Esophagus mucosa (tissue), 1 donor: Measurements from ENCODE around the gene BRAT1. TPM values are rescaled to one million over a fixed set of nuclear protein-coding genes. Genes with fewer than 3 reads are reported as not detected.

ENCODE experiments used
- ATAC-seq: fragments of 200-7000 bp; cut with Tn5 transposase; one replicate; pipeline ENCODE4 v1.9.1; 2020
- total RNA-seq: library from RNA; stranded (reverse); gene quantifications from one replicate; pipeline ENCODE4 v1.2.4, GENCODE V29; 2023
- donor health status: DM: yes; HTN: yes; CAD: no.

The BRAT1 gene
- total RNA-seq, 1 donor from 2014 or later = 11.9 TPM

DNA sequence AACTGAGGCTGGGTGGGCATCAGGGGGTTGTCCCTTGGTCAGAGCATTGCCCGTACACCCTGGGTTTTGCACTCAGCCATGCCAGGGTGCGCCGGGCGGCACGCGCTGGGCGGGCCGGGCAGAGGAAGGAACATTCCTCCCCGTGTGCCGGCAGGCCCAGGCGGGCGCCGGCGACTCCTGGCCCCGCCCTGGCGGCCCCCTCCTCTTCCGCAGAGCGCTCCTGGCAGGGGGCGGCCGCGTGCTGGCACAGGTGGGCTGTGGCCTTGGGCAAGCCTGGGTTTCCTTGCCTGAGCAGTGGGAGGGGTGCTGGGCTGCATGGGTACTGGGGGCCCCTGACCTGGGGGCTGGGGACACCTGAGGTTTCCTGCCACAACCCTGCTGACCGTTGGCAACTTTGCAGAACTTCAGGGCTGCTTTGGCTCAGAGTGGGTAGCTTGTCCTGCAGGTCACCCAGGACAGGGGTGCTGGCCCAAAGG, 31.8 kb downstream of the BRAT1 start:
- ATAC-seq = peak; percentile 64

DNA sequence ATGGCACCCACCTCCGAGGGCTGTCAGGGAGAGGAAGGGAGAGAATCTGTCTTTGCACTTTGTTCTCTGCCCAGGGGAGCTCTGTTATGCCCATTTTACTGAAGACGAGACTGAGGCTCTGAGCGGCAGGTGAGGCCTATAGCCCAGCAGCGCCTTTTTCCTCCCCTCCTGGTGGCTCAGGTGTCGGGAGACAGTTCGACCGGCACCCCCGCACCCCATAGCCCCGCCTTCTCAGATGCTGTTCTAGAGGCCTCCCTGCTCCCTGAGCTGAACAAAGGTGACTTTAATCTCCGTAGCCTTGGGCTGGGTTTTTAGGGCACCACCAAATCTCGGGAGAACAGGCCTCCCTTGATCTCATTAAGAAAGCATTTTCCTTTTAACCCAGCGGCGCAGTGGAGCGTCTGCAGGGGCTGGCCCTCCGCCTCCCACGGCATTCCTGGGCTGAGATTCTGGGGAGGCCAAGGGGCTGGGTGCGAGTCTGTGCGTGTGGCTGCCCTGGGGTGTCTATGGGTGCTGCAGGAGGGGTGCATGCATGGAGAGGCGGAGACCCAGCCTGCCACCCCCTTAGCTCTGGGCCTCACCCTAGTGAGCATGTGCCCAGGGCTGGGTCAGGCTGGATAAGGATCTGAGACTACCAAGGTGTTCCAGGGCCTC, 32.4 kb downstream of the BRAT1 start:
- ATAC-seq = peak; percentile 15

DNA sequence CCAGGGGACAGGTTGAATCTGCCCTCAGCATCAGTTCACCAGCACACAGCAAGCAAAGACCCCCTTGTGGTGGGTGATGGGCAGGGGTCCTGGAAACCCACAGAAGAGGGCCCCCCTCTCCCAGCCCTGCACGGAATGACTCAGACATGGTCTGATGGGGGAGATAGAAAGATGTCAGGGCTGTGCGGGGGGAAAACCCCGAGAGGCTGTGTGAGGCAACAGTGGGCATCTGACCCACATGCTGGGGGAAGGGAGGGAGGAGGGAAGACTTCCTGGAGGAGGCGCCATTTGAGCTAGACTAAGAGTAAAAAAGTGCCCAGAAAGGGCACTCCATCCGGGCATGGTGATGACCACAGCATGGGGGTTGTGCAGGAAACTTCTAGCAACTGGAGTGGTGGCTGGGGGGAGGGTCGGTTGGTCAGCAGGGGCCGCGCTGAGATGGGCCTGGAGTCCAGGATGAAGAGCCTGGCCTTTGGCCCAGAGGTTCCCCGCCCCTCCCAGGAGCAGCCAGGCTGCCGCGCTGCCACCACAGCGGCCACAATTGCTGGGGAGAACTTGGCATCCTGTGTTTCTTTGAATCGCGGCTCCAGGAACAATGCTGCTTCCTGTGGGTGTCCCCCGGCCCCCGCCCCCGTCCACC, 33.3 kb downstream of the BRAT1 start:
- ATAC-seq = no peak

DNA sequence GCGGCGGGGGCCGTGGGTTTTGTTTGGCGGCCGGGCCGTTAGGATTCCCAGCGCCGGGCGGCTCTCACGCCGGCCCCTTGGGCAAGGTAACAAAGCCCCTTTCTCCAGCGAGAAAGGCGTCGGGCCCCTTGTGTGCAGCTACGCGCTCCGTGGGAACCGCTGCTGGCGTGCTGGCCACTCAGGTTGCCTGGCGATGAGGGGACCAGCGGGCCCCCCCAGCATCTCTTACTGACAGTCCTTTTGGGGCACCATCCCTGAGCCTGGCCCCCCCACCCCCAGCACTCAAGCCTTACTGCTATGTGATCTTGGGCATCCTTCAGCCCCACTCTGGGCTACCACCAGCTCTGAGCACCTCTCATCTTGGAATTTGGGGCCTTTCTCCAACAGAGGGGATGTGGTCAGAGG, 34.0 kb downstream of the BRAT1 start:
- ATAC-seq = no peak

DNA sequence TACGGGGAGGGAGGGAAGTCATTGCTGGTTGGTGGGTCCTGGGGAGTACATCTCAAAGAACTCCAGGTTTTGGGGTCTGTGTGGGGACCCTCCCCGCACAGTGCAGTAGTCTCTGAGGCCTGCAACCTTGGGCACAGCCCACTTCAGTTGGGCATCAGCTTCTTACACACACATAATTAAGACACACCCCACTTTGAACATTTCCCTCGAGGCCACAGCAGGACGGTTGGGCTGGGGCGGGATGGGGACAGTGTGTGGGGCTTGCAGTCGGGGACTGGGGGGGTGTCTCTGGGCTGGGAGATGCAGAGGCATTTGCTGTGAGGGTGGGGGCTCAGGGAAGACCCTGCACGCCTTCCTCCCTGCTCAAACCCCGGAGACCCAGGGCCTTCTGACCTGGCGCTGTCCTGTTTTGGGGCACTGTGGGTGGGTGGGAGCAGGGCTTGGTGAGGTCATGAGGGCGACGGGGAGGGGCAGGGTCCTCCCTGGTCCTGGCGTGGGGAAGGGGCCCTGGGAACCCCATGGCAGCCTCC, 34.5 kb downstream of the BRAT1 start:
- ATAC-seq = no peak

DNA sequence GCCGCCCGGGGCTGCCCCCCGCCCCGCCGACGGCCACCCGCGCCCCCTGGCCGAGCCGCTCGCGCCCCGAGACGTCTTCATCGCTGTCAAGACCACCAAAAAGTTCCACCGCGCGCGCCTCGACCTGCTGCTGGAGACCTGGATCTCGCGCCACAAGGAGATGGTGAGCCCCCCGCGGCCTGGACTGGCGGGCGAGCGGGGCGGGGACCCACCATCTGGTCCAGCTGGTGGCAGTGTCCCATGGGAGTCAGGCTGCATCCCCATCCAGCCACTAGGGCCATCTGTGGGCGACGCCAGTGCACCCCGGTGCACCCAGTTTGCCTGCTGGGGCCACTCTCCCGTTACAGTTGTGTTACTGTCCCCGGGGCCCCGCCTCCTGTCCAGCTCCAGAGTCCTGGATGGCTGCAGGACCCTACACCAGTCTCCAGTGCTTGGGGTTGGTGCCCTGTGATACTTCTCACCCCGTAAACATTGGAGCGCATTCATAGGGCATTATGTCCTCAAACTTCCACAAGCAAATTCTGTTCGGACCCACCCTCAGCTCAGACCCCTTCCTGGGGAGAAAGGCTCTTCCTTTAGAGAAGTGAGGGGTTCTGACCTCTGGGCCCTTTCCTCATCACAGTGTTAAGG, 35.1 kb downstream of the BRAT1 start:
- no peak for ATAC-seq

DNA sequence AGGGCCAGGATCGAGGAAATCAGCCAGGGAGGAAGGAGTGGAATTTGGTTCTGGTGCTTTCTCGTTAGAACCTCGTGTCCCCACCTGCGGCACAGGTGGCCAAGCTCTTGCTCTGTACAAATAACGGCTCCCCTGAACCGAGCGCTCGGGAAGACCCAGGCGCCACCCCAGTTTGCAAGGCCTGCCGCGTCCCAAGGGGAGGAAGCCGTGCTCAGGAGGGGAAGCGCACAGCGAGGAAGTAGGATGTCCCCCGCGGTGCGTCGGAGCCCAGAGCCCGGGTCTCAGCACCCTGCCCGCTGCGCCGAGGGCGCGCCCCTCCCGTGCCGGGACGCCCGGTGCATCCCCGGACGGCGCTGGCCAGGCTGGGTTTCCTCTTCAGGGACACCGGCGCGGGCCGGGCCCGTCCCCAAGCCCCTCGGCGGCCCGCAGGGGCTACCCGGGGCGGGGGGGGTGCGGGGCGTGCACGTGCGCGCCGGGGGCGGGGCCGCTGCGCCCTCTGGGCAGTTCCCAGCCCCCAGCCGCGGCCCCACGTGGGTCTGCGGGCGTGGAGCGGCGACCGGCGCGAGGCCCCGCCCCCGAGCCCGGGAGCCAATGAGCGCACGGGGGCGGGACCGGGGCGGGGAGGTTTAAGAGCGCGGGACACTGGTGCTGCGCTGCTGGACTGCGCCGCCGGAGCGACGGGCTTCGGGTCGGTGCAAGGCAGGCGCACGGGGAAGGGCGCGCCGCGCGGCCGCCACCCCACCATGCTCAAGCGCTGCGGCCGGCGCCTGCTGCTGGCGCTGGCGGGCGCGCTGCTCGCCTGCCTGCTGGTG, 36.0 kb downstream of the BRAT1 start, which contains the start of gene LFNG:
TSS of gene LFNG (plus strand) at position 656 of the 812 bp plus-strand sequence. CDS start at position 744, 88 bp downstream.
- peak; percentile 59 for ATAC-seq

DNA sequence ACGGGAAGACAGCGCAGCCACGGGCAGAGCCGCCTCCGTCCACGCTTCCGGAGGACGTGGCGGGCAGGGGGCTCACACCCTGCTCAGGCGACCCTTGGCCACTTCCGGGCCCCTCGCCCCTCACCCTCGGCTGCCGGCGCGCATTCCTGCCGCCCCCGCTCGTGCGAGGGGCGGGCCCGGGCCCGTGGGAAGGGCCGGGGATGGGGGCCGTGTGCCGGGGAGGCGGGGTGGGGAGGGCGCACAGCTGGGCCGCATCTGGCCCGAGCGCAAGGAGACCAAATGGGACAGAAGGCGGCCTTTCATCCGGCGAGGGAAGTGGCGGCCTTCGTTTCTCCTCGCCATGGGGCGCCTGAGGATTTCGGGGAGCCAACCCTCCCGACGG, 36.6 kb downstream of the BRAT1 start:
- ATAC-seq = no peak

DNA sequence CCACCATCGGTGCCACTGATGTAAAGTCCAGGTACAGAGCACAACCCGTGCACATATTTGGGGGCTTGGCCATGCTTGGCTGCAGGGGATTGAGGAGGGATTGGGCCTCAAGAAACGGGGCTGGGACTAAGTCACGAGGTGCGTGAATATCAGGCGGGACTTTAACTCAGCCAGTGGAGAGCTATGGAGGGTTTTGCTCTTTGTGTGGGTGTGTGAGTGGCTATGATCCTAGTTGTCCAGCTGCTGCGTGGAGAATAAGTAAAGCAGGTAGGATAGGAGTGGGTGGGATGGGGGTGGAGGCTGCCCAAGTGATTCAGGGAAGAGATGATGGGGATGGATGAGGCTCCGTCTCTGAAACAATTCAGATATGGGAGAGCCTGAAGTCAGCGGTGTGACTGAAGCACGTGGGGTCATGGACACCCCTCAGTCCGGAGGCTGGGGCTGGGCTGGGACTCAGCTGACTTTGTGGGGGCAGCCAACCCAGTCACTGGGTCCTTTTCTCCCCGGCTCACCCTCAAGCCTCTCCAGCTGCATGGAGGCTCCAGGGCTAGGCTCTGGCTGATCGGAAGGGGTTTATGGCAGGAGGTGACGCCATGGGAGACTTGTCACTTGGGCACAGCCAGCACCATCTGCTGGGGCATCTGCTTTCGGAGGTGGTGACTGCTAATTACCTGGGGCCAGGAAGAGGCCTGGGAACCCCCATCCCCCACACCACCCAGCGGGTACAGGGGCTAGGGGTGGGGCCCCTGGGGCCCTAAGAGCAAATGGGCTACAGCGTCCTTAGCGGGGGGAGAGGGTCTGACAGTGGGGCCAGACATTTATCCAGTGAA, 37.4 kb downstream of the BRAT1 start:
- no peak for ATAC-seq

DNA sequence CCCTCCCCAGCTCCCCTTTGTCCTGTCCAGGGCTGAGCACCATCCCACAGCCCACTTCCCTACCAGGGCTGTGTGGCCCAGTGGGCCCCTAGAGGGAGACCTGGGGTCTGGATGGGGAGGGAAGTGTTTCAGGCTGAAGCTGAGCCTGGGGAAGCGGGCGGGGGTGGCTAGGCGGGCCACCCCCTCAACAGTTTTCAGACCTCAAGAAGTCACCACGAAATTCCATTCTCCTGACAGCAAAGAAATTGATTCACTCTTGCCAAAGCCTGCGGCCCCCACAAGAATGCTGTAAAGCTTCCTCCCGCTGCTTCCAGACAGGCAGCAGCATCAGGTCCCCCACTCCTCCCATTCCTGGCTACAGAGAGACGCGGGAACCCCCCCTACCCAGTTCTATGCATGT, 38.3 kb downstream of the BRAT1 start:
- ATAC-seq = no peak

DNA sequence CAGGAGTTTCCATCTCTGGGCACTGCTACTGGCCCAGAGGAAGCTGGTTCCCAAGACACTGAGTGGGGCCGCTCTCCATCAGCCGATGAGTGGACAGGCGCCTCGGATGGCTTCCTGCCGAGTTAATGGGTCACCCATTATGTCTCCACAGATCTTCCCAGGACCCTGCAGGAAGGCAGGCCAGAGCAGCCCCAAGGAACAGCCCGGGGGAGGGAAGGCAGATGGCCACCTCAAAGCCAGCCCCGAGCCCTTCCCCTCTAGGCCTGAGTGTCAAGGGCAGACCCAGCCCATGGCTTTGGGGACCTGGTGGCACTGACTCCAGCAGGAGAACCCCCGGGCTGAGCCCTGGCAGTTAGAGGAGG, 39.1 kb downstream of the BRAT1 start:
- ATAC-seq = no peak

DNA sequence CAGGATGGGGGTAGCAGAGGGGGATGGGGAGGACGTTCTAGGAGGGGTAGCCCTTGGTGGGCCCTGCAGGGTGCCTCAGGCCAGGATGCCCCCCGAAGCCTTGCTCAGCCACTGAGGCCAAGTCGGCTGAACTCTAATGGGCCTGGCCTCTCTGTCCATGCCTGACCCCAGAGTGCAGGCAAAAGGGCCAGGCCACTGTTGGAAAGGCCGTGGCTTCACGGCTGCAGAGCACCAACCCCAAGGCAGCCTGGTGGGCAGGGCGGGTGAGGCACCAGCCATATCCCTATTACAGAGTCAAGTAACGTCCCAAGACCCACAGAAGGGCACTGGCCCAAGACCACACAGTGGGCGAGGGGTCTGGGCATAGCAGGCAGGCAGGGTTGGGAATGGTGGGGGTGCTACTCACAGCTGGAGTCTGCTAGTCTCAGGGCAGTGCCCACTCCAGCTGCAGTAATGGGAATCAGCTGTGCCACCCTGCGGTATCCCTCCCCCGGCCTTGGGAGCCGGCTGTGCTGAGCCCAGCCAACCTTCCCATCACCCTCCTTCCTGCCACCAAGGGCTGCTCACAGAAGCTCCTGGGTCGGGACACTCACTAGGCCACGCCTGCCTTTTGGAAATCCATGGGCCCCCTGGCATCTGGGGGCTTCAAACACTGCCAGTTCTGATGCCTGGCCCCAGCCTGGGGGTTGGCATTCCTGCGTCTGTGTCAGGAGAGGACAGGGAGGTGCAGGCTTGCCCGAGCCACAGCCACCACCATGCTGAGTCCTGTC, 39.7 kb downstream of the BRAT1 start:
- ATAC-seq = no peak

DNA sequence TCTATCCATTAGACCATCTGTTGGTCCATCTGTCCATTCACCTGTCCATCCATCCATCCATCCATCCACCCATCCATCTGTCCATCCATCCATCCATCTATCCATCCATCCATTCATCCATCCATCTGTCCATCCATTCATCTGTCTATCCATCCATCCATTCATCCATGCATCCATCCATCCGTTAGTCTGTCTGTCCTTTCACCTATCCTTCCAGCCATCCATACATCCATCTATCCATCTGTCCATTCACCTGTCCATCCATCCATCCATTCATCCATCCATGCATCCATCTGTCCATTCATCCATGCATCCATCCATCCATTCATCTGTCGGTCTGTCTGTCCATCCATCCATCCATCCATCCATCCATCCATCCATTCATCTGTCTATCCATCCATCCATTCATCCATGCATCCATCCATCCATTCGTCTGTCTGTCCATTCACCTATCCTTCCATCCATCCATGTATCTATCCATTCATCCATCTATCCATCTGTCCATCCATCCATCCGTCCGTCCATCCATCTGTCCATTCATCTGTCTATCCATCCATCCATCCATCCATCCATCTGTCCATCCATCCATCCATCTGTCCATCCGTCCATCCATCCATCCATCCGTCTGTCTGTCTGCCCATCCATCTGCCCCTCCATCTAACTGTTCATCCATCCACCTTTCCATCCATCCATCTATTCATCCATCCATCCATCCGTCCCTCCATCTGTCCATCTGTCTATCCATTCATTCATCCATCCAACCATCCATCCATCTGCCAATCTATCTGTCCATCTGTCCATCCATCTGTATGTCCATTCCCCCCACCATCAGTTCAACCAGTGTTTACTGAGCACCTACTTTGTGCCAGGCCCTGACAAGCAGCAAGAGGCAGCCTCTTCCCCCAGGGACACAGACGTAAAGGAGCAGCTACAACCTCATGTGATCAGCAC, 40.6 kb downstream of the BRAT1 start:
- no peak for ATAC-seq

DNA sequence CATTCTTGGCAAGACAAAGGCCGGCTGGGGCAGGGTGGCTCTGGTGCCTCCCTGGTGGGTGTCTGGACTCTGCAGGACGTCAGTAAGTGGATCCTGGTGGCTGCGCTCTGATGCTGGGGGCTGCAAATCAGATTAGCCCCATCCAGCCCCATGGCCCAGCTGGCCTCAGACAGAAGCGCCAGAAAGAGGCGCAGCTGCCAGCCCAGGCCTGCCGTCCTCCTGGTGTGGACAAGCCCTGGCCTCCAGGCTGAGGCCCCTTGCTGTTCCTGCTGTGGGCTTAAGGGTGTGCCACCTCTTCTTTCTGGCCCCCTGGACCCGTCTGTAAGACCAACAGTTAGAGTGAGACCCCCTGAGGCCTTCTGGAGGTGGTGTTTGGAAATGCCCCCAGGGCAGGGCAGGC, 41.6 kb downstream of the BRAT1 start:
- ATAC-seq = no peak

DNA sequence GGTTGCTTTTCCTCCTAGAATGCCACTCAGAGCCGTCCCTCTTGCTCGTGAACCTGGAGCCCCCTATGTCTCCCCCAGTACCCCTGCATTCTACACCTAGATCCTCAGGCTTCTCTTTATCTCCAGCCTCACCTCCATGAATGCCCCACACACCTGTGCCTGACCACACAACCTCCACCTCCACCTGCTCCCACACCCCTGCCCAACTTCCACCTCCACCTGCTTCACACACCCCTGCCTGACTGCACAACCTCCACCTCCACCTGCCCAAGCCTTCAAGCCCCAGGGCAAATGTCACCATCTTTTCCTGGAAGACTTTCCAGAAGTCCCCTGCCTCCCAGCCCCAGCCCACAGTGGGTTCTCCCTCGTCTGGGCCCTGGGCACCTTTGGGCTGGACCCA, 42.6 kb downstream of the BRAT1 start:
- no peak for ATAC-seq

DNA sequence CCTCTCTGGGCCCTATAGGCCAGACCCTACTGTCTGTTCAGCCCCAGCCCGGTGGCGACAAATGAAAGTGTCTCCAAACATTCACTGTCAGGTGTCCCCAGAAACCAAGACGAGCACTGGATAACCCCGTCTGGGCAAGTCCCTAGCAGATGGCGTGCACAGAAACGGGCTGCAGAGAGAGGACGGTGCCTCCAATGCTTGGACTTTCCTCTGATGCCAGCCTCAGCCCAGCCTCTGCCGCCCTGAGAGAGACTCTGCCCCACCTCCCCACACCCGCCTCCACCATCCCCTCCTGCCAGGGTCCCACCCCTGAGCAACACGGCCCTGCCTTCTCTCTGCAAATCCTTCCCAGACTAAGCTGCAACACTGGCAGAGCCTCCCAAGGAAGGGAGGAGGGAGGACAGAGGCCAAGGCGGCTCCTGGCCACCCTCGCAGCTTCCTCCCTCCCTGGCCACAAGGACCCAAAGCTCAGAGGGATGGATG, 43.1 kb downstream of the BRAT1 start:
- ATAC-seq = no peak

DNA sequence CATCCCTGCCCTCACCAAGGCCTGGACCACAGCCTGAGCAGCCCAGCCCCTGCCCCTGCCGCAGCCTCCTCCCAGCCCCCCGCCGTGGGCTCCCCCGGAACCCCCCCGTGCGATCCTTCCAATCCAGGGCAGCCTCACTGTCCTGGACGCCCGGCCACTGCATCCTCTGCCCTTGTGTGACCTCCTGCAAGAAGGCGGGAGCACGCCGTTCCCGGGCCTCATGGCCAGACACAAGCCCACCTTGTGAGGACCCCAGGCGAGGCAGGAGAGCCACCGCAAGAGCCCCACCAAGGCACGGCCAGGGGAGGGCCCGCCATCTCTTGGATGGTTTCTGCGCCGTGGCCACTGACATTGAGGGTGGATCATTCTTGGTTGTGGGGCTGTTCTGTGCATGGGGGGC, 43.6 kb downstream of the BRAT1 start:
- ATAC-seq = no peak

DNA sequence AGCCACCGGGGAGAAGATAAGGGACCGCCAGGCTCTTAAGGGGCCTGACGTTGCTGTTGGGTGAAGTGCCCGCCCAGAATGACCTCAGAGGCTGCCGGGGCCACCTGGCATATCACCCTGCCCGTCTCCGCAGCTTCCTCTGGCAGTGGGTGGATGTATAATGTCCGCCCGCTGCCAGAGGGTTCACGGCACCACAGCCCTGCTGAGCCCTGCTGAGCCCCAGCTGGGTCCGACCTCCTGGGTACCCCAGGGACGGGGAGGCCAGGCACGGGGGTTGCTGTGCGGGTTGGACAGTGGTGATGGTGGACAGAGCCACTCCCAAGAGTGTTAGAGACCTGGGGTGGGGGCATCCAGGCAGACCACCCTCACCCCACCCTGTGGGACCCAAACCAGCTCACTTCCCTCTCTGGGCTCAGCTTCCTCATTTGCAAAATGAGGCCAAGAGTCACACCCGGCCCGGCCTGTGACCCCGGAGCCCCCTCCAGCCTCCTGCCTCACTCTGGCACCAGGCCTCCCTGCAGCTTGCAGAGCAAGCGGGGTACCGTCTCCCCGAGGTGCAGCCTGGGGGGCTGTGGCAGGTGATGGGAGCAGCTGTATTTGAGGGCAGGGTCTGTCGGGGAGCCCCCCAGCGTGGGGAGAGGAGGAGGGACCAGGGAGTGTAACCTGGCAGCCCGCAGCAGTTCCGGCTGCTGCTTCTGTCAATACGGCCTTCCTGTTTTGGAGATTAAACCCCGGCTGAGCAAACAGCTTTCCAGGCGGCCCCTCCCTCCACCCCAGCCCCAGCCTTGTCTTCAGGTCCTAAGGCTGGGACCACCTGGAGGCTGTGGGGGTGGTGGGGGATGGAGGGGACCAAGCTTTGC, 44.2 kb downstream of the BRAT1 start:
- peak; percentile 40 for ATAC-seq
